ENCODE results near the gene PACS1. TPM values are rescaled to one million over a fixed set of nuclear protein-coding genes. Genes with fewer than 3 reads are reported as not detected.
"Not testable (repeated sequence)": the region's sequence is repeated elsewhere in the genome, so short reads cannot be mapped to it uniquely, and the experiment has no call there.

PACS1 gene
- total RNA-seq (2022) (44.7 and 47.9 TPM in 2 replicates), Bru-seq, nascent RNA (percentile 67 among the genes with signal in this experiment), BruChase-seq, experiment 1, labeled RNA remaining after a 6-hour chase (percentile 76 among the genes with signal in this experiment), BruChase-seq, experiment 2, labeled RNA remaining after a 2-hour chase (percentile 72 among the genes with signal in this experiment)
- long read RNA-seq, full-length matches to known transcripts = 13 of 28 reads
- long read RNA-seq, partial matches to known transcripts = 12 of 28 reads
- long read RNA-seq, other reads (novel, unspliced or antisense) = 3 of 28 reads

- Mint-ChIP-seq H3K27me3 (ENCODE audit: unreplicated experiment) (no peaks in the 10 kb centered on the region), H3K4me1 (ENCODE audit: low read depth, unreplicated experiment) (peaks cover 41% of the 10 kb centered on the region), H3K9me3 (ENCODE audit: low read depth, unreplicated experiment) (no peaks in the 10 kb centered on the region), H3K4me3 (ENCODE audit: low read depth, unreplicated experiment) (peak within 1 kb of the TSS; percentile 77), H3K27ac (ENCODE audit: unreplicated experiment) (peak within 1 kb of the TSS; percentile 81), H3K36me3 (ENCODE audit: insufficient read depth, unreplicated experiment) (peaks cover 59% of the 10 kb centered on the region)
- CTCF ChIA-PET = interaction anchor here (0.6 to 1.4 kb wide), 4 partner anchors 25 to 50 kb away, joined by 3 to 6 read pairs (median 4); no protein-coding TSS in a partner anchor
- peak; percentile 51 for DNase-seq
- BruUV-seq (replicated peaks) = no TSS peak
- no peak for TF ChIP-seq CTCF (IDR thresholded peaks at IDR 0.05; ENCODE audit: unreplicated experiment)
- intact Hi-C loops (cut with micrococcal nuclease; ENCODE audit: unreplicated experiment) = no loop called here
Observed at GRCh38 chr11:66069715-66070603, at the start of gene PACS1. Gene PACS1, plus strand, starts transcription at chr11:66070272. Its CDS starts 215 bp downstream, at chr11:66070487.

DNA sequence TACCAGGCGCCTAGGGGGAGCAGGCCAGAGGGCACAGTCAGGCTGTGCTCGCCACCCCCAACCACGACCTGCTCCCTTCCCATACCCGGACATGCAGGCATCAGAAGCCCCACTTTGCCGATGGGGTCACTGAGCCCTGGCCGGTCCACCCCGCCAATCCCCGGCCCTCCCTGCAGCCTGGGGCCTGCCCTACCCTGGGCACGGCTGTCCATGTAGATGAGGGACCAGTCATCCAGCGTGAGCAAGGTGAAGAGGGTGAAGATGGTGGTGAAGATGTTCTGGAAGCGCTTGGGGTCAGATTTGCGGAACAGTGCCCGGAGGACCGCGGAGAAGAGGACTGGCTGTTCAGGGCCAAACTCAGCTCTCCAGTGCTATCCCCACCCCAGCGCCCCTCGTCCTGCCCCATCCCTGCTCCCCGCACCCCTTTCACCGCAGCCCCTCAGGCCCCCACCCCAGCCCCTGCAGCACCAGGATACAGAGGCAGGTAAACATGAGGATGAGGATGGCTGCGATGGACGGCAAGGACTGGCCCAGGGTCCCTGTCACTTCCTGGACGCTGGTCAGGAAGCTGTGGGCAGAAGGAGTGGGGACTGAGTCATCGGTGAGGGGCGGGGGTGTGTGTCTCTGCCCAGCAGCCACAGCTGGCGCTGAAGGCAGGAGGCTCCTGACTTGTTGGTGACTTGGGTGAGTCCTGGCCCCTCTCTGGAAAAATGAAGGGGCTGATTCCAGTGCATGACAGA, 49.3 kb upstream of the PACS1 start:
- CTCF ChIA-PET = interaction anchor here (0.7 to 2.7 kb wide), 6 partner anchors 8 to 31 kb away, joined by 3 to 16 read pairs (median 4); partner anchors contain the start of genes CST6 and SF3B2
- BruUV-seq (replicated peaks) = no TSS peak
- H3K9me3 Mint-ChIP-seq (ENCODE audit: low read depth, unreplicated experiment) = no peaks in the 10 kb centered on the region
- TF ChIP-seq CTCF (IDR thresholded peaks at IDR 0.05; ENCODE audit: unreplicated experiment) = no peak
- peaks cover 23% of the 10 kb centered on the region for H3K27me3 Mint-ChIP-seq (ENCODE audit: unreplicated experiment)
- DNase-seq = peak; percentile 82
- peaks cover 38% of the 10 kb centered on the region for H3K4me1 Mint-ChIP-seq (ENCODE audit: low read depth, unreplicated experiment)
- peaks cover 8% of the 10 kb centered on the region for H3K36me3 Mint-ChIP-seq (ENCODE audit: insufficient read depth, unreplicated experiment)
- intact Hi-C loops (cut with micrococcal nuclease; ENCODE audit: unreplicated experiment) = no loop called here
- peak overlapping the region; percentile 19 for H3K4me3 Mint-ChIP-seq (ENCODE audit: low read depth, unreplicated experiment)
- H3K27ac Mint-ChIP-seq (ENCODE audit: unreplicated experiment) = peak overlapping the region; percentile 34

DNA sequence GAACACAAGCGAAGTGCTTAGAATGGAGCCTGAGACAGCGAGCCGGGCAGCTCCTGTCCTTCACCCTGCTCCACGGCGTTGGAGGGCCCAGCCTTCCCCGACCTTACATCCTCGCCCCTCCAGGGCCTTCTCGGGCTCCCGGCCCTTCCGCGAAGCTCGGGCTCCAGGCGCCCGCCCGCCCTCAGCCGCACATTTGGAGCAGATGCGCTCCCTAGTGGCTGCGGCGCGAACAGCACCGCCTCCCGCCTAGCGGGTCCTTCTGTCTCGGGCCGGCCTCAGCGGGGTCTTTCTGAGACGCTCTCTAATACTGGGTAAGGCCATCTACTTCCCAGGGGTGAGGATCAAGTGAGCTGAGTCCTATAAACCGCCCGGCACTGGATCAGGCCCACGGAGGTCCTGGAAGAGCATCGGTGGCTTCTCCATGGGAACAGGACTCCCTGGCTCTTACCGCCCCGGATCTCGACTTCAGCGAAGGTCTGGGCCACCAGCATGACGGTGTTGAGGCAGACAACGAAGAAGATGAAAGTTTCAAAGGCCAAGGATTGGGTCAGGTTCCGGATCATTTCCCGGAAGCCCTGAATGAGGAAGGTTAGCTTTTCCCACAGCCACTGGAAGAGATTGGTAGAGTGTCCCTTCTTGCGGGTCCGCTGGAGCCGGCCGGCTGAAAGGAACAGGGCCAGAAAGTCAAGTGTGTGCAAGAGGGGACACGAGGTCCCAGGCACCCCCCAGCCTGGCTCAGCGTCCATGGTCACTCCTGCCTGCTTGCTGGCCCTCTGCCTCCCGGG, 47.5 kb upstream of the PACS1 start:
- DNase-seq = peak; percentile 84
- peaks cover 9% of the 10 kb centered on the region for H3K36me3 Mint-ChIP-seq (ENCODE audit: insufficient read depth, unreplicated experiment)
- peaks cover 23% of the 10 kb centered on the region for H3K27me3 Mint-ChIP-seq (ENCODE audit: unreplicated experiment)
- peaks cover 27% of the 10 kb centered on the region for H3K4me1 Mint-ChIP-seq (ENCODE audit: low read depth, unreplicated experiment)
- CTCF ChIA-PET = interaction anchor here (0.6 to 2.7 kb wide), 10 partner anchors 9 to 163 kb away, joined by 3 to 16 read pairs (median 4); partner anchors contain the start of genes BANF1, CCDC85B, FIBP and MUS81
- peak; percentile 92 for TF ChIP-seq CTCF (IDR thresholded peaks at IDR 0.05; ENCODE audit: unreplicated experiment)
- no peaks in the 10 kb centered on the region for H3K9me3 Mint-ChIP-seq (ENCODE audit: low read depth, unreplicated experiment)
- intact Hi-C loops (cut with micrococcal nuclease; ENCODE audit: unreplicated experiment) = no loop called here
- peak overlapping the region; percentile 70 for H3K27ac Mint-ChIP-seq (ENCODE audit: unreplicated experiment)
- H3K4me3 Mint-ChIP-seq (ENCODE audit: low read depth, unreplicated experiment) = peak overlapping the region; percentile 64
- BruUV-seq (replicated peaks) = no TSS peak

- CTCF ChIA-PET = interaction anchor here (1.0 to 2.7 kb wide), 3 partner anchors 10 to 138 kb away, joined by 3 to 16 read pairs (median 7); no protein-coding TSS in a partner anchor
- Mint-ChIP-seq H3K4me1 (ENCODE audit: low read depth, unreplicated experiment) (peaks cover 27% of the 10 kb centered on the region), H3K27me3 (ENCODE audit: unreplicated experiment) (peaks cover 23% of the 10 kb centered on the region)
- intact Hi-C loops (cut with micrococcal nuclease; ENCODE audit: unreplicated experiment); BruUV-seq (replicated peaks); H3K4me3 Mint-ChIP-seq (ENCODE audit: low read depth, unreplicated experiment); H3K9me3 Mint-ChIP-seq (ENCODE audit: low read depth, unreplicated experiment); DNase-seq; H3K36me3 Mint-ChIP-seq (ENCODE audit: insufficient read depth, unreplicated experiment); H3K27ac Mint-ChIP-seq (ENCODE audit: unreplicated experiment): not testable (repeated sequence)
Observed at GRCh38 chr11:66023186-66023440, 47.0 kb upstream of the PACS1 start.
